HG03565 (cell line): Measurements from ENCODE around the gene OPTN.

Experiments used
- ATAC-seq: cut with Tn5 transposase; IDR thresholded peaks from one replicate; pipeline ENCODE4 v1.9.1; 2021; ENCODE audit warnings: mild to moderate bottlenecking, moderate library complexity; ENCODE audit not compliant: unreplicated experiment

Gene OPTN

GRCh38 chr10:13182424-13182823, 82.5 kb downstream of the OPTN start:
- no peak for ATAC-seq

GRCh38 chr10:13183625-13184024, 83.7 kb downstream of the OPTN start:
- no peak for ATAC-seq

GRCh38 chr10:13184276-13184675, 84.3 kb downstream of the OPTN start:
- no peak for ATAC-seq

- no peak for ATAC-seq
Measured at GRCh38 chr10:13184730-13185514, 85.0 kb downstream of the OPTN start.

GRCh38 chr10:13187135-13187534, 87.2 kb downstream of the OPTN start:
- ATAC-seq, result no peak
